Spinal cord (tissue), 10 donors: ENCODE measurements around the gene CEP112. TPM values are rescaled to one million over a fixed set of nuclear protein-coding genes. Genes with fewer than 3 reads are reported as not detected.

Experiments used
- DNase-seq, 6 donors: peaks; one replicate each; pipeline versions ENCODE4 v3.0.0 to v3.0.0-alpha.2; 2013 to 2015; ENCODE audit warnings: low spot score in 6 of 6, low read depth in 4 of 6
- H3K27ac ChIP-seq: one replicate; pipeline ENCODE4 v1.5.1; 2013; ENCODE audit warnings: low read depth, low read length, control low read depth
- H3K27me3 ChIP-seq: one replicate; pipeline ENCODE4 v1.6.1; 2013; ENCODE audit warnings: low read length; ENCODE audit not compliant: control insufficient read depth, insufficient read depth
- H3K36me3 ChIP-seq: one replicate; pipeline ENCODE4 v1.6.1; 2013; ENCODE audit warnings: low read length; ENCODE audit not compliant: control insufficient read depth, insufficient read depth
- H3K4me1 ChIP-seq: one replicate; pipeline ENCODE4 v1.6.1; 2013; ENCODE audit warnings: low read length; ENCODE audit not compliant: control insufficient read depth, insufficient read depth
- H3K4me3 ChIP-seq: one replicate; pipeline ENCODE4 v1.5.1; 2013; ENCODE audit warnings: low read depth, low read length, control low read depth
- H3K9me3 ChIP-seq: one replicate; pipeline ENCODE4 v1.6.1; 2013; ENCODE audit warnings: low read length; ENCODE audit not compliant: control insufficient read depth, insufficient read depth
- WGBS: methylation state at CpG from one replicate; pipeline ENCODE4 v1.1.5; 2013; ENCODE audit warnings: missing lambda C conversion rate; ENCODE audit not compliant: insufficient coverage; 5-methylcytosine and 5-hydroxymethylcytosine counted together
- polyA plus RNA-seq, 2 donors: library from polyadenylated mRNA; unstranded; fragments of 120-200 nt; gene quantifications; one replicate each; pipeline ENCODE4 v1.2.1, GENCODE V29; 2013; ENCODE audit not compliant: insufficient read length in 2 of 2
- total RNA-seq, 2 donors: library from RNA; depleted of rRNA in 1 of 2; stranded (reverse); fragments of 120-200 nt in 1 of 2; fragments of >200 nt in 1 of 2; gene quantifications; one replicate each; pipeline versions ENCODE4 v1.2.3 to v1.2.4, GENCODE V29; 2013 to 2014
- donor health status: healthy.

CEP112 gene
- total and polyA plus RNA-seq, 4 donors, result 9.1 to 26.2 (median 17.6) TPM

- Histone ChIP-seq H3K9me3 (peaks cover 2% of the 10 kb centered on the region), H3K4me3 (no peak overlapping the region), H3K27me3 (no peaks in the 10 kb centered on the region), H3K36me3 (no peaks in the 10 kb centered on the region), H3K4me1 (no peaks in the 10 kb centered on the region), H3K27ac (no peak overlapping the region)
- DNase-seq, result peak in 1 of 6 donors; percentile 9
- 93% methylated on average over 3 of the region's 3 CpGs for WGBS
These were observed 201.3 kb downstream of the CEP112 start for GRCh38 chr17:65990593-65990992.

- Histone ChIP-seq H3K27ac (no peak overlapping the region), H3K9me3 (peaks cover 2% of the 10 kb centered on the region), H3K4me3 (no peak overlapping the region), H3K4me1 (no peaks in the 10 kb centered on the region), H3K36me3 (no peaks in the 10 kb centered on the region), H3K27me3 (no peaks in the 10 kb centered on the region)
- DNase-seq, result no peak
These were observed 203.5 kb downstream of the CEP112 start for GRCh38 chr17:65988451-65988850.

GRCh38 chr17:65987988-65988387 lies 203.9 kb downstream of the CEP112 start:
- no peak overlapping the region for H3K27ac ChIP-seq
- no peaks in the 10 kb centered on the region for H3K36me3 ChIP-seq
- WGBS, result 78% methylated on average over 1 of the region's 2 CpGs

GRCh38 chr17:65985571-65985970 lies 206.4 kb downstream of the CEP112 start:
- Histone ChIP-seq H3K27ac (no peak overlapping the region), H3K27me3 (no peaks in the 10 kb centered on the region), H3K36me3 (no peaks in the 10 kb centered on the region), H3K4me1 (no peaks in the 10 kb centered on the region), H3K9me3 (peaks cover 2% of the 10 kb centered on the region), H3K4me3 (no peak overlapping the region)
- WGBS, result no CpG with 5 or more reads among the region's 3 CpGs
- DNase-seq, result no peak

More at GRCh38 chr17:65987988-65988387, 203.9 kb downstream of the CEP112 start:
- Histone ChIP-seq H3K4me3 (no peak overlapping the region), H3K4me1 (no peaks in the 10 kb centered on the region), H3K27me3 (no peaks in the 10 kb centered on the region), H3K9me3 (peaks cover 2% of the 10 kb centered on the region)
- DNase-seq, result peak in 2 of 6 donors; percentile 2 to 28

GRCh38 chr17:65984299-65984698 lies 207.6 kb downstream of the CEP112 start:
- Histone ChIP-seq H3K27me3 (no peaks in the 10 kb centered on the region), H3K36me3 (no peaks in the 10 kb centered on the region), H3K4me1 (no peaks in the 10 kb centered on the region), H3K27ac (no peak overlapping the region), H3K9me3 (peaks cover 2% of the 10 kb centered on the region), H3K4me3 (no peak overlapping the region)
- DNase-seq, result no peak
- WGBS, result no CpG with 5 or more reads among the region's 3 CpGs

GRCh38 chr17:65978871-65979270 lies 213.1 kb downstream of the CEP112 start:
- H3K36me3 ChIP-seq, result no peaks in the 10 kb centered on the region
- H3K9me3 ChIP-seq, result no peaks in the 10 kb centered on the region
- H3K27ac ChIP-seq, result no peak overlapping the region
- no CpG with 5 or more reads among the region's 1 CpG for WGBS
- no peaks in the 10 kb centered on the region for H3K4me1 ChIP-seq
- H3K4me3 ChIP-seq, result no peak overlapping the region
- H3K27me3 ChIP-seq, result no peaks in the 10 kb centered on the region
- peak in 1 of 6 donors; percentile 22 for DNase-seq

- no peak overlapping the region for H3K27ac ChIP-seq
- no peaks in the 10 kb centered on the region for H3K9me3 ChIP-seq
- H3K27me3 ChIP-seq, result no peaks in the 10 kb centered on the region
- no peaks in the 10 kb centered on the region for H3K4me1 ChIP-seq
- DNase-seq, result peak in 2 of 6 donors; percentile 35 to 51
- no peaks in the 10 kb centered on the region for H3K36me3 ChIP-seq
- H3K4me3 ChIP-seq, result no peak overlapping the region
- 76% methylated on average over 7 of the region's 10 CpGs for WGBS
These were observed 214.9 kb downstream of the CEP112 start for GRCh38 chr17:65977041-65977440.

- Histone ChIP-seq H3K27ac (no peak overlapping the region), H3K27me3 (no peaks in the 10 kb centered on the region), H3K4me3 (no peak overlapping the region), H3K9me3 (no peaks in the 10 kb centered on the region), H3K4me1 (no peaks in the 10 kb centered on the region), H3K36me3 (no peaks in the 10 kb centered on the region)
- WGBS, result 80% methylated on average over 1 of the region's 9 CpGs
- no peak for DNase-seq
These were observed 216.1 kb downstream of the CEP112 start for GRCh38 chr17:65975878-65976277.

- no peaks in the 10 kb centered on the region for H3K9me3 ChIP-seq
- no peak for DNase-seq
- WGBS, result no CpG with 5 or more reads among the region's 1 CpG
- no peak overlapping the region for H3K4me3 ChIP-seq
- H3K4me1 ChIP-seq, result no peaks in the 10 kb centered on the region
- no peaks in the 10 kb centered on the region for H3K36me3 ChIP-seq
- H3K27me3 ChIP-seq, result no peaks in the 10 kb centered on the region
- H3K27ac ChIP-seq, result no peak overlapping the region
These were observed 218.7 kb downstream of the CEP112 start for GRCh38 chr17:65973237-65973636.

- H3K9me3 ChIP-seq, result no peaks in the 10 kb centered on the region
- H3K27me3 ChIP-seq, result no peaks in the 10 kb centered on the region
- DNase-seq, result peak in 1 of 6 donors; percentile 30
- whole genome bisulfite sequencing, result no CpG with 5 or more reads among the region's 2 CpGs
- H3K36me3 ChIP-seq, result no peaks in the 10 kb centered on the region
- H3K4me3 ChIP-seq, result no peak overlapping the region
- H3K27ac ChIP-seq, result no peak overlapping the region
- no peaks in the 10 kb centered on the region for H3K4me1 ChIP-seq
These were observed 224.6 kb downstream of the CEP112 start for GRCh38 chr17:65967372-65967771.
